Middle frontal gyrus (tissue), 1 donor: ENCODE results near the gene CNRIP1.
A peak's percentile ranks its signal among the peaks of the same experiment; 100 is the strongest.

Experiments used
- DNase-seq: peaks from one replicate; pipeline ENCODE4 v3.0.0-alpha.2; 2015; ENCODE audit warnings: low spot score; ENCODE audit errors: extremely low spot score

The CNRIP1 gene

DNA sequence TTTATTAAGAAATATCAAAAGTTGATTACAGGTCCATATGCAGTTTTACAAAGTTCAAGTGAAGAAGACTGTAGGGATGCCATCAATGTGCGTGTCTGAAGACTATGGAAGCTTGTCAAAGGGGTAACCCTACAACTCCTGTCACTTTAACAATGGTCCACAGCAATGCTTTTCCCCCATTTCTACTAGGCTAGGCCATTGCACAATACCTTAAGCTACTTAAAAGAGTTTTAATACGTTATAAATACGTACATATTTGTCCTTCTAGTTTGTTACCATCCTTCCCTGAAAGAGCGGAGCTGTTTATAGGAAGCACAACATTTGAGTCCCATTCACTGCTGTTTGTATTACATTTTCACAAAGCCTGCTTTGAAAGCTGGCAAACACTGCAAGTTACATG is 26.7 kb downstream of the CNRIP1 start:
- no peak for DNase-seq

DNA sequence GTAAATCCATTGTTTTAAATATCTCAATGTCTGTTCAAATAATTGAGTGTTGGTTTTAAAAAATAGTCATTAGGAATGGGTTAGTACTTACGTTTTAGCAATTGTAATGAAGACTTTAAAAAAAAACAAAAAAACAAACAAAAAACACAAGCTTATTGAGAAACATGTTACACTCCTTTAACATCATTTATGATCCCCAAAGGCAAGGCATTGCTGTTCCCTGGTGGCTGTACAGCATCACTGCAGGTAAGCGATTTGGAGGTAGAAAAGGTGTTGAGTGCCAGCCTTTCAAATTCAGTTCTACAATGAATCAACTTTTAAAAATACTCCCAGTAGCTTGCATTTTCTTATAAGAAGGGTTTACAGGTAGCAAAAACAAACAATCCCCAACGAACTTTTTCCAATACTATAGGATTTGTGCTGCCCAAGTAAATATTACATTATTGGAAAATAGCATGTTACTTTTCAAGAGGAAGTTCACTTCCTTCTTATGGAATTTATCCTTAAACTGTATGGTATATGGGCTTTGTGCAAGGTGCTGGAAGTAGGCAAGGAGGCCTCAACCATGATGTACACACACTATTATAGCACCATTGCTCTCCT is 27.5 kb downstream of the CNRIP1 start:
- no peak for DNase-seq

DNA sequence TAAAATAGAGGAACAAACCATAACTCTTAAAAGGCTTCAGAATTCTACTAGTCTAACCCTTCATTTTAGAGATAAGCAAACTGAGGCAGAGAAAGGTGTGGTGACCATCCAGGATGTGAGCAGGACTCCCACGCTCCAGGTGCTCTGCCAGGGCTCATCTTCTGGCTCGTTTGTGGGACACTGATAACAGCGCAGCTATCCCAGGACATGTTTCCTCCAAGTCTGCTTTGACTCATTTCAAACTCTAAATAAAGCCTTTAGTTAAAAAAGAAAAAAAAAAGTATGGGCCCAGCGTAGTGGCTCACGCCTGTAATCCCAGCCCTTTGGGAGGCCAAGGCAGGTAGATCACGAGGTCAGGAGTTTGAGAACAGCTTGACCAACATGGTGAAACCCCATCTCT is 28.4 kb downstream of the CNRIP1 start:
- DNase-seq: no peak

DNA sequence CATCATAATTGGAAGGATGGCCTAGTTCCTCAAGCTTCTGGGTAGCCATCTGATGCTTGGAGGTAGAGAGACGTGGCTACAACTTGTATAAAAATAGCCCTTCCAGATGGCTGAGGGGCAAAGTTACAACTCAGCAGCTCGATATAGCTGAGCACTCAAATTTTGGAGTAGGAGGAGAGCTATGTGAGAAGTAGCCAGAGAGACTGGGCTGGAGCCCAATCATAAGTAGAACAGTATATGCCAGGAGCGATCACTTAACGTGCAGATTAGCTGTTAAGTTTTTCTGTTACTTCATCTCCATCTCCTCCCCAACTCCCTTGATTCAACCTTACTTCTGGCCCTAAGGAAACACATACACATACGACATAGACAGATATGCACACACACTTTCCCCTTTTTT is 28.8 kb downstream of the CNRIP1 start:
- peak; percentile 50 for DNase-seq

DNA sequence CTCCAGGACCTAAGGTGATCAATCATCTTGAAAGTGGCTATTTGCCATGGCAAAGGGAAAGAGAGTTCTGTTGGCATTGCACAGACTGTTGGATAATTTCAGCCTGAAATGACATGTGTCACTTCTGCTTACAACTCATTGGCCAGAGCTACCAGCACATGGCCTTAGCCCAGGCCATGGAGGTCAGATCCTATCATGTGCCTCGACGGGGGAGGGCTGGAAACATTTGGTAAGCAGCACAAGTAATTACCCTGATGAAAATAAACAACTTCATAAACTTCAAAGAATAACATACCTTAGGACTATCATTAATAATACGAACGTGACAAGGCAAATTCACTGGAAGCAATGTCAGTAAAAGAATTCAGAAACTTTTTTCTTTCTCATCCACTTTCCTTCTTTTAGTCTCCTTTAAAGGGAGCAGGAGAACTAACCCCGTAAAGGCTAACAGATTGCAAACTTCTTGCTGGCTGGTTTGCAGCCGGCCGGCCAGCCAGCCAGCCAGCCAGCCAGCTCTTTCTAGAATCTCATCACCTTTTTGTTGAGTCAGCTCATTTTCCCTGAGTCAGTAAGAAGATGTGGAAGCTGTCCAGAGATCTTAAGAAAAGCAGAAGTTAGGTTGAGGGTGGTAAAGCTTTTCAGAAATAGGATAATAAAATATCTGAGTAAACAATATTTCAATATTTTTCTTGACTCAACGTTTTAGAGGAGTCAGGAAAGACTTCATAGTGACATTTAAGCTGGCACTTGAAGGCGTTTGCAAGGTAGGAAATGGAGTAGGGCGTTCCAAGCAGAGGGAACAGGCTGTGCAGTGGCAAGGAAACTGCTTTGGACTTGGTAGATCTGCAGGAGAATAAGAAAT is 31.9 kb downstream of the CNRIP1 start:
- no peak for DNase-seq

DNA sequence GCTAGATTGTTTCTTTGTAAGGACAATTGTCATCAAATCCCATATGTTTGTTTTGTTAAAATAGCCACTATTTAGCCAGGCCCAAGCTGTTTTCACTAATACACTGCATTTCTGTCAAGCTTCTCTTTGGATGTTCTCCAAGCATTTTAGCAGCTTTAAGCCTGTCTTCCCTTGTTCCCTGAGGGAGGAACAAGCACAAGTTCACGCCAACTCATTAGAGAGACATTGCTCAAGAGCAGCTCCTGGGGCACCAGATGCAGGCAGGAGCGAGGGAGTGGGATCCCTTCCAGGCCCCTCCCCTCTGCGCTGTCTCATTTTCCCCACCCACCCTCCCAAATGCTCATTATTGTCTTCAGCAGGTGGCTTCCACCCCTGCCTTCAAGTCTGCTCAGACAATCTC is 34.9 kb downstream of the CNRIP1 start:
- DNase-seq: no peak

DNA sequence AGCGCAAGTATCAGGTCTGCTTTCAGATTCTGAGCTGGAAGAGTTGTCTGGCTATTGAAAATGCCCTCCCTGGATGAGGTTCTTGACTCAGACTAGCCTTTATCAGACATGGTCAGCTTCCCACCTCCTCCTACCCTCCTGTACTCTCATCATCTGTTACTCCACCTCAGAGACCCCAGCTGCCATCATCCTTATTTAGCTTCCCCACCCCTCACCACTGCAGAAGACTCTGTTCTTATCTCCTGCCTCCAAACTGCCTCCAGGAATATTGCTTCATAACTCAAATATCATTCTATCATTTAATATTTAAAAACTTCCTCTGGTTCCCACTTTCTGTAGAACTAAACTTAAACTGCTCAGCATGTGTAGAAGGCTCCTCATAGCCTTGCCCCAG is 36.3 kb downstream of the CNRIP1 start:
- DNase-seq: no peak

DNA sequence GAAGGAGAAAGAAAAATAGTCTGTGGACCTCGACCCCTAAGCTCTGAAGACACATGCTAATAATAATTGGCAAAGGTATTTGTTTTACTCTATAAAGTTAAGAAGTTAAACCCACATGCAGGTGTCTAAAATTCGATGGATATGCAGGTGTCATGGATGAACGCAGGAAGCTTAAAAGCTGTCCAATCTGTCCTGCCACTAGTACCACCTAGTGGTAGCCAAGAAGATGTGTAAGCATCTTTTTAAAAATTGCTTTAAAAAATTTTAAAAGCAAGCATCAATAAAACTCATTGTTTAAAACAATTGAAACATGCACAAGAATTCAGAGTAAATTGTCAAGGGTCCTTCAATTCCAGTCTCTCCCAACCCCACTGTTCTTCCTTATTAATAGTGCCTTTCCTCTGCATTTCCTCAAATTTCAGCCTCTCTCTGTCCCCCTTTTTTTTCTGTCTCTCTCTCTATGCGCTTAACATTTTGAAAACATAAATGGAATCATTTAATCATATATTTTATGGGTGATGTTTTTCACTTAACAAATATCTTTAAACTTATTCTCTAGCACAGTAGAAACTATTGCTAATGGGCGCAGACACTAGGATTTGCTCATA is 36.8 kb downstream of the CNRIP1 start:
- no peak for DNase-seq

DNA sequence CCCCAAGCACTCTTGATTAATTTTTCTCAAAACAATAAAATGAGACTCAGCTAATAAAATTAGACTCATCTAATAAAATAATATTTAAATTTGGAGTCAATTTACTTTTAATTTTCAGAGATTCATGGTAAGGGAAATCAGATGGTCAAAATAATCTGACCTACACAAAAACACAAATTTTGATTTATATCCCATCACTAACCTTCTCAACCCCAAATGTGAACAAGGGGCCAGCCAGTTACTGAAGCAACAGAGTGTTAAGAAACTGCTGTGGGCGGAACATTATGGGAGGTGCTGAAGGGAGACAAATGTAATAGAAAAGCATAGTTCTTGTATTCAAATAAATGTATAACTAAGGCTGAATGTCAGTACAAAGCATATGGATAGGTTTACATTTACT is 39.0 kb downstream of the CNRIP1 start:
- DNase-seq: no peak

DNA sequence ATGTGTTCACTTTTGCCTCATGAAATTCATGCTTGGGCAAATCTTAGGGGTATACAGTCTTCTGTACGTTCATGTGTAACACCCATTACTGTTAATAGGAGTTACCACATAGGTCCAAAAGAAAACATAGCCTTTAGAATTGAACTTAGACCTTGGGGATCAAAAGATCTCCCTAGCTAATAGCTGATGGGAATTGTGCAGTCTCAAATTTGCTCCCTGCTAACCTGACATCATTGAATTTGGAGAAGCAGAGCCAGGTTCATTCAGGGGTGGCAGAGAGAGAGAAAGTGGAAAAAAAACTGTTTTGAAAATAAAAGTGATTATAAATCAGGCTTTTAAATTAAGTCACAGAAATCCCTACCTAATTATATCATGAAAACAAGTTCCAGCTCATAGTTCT is 39.4 kb downstream of the CNRIP1 start:
- DNase-seq: no peak

DNA sequence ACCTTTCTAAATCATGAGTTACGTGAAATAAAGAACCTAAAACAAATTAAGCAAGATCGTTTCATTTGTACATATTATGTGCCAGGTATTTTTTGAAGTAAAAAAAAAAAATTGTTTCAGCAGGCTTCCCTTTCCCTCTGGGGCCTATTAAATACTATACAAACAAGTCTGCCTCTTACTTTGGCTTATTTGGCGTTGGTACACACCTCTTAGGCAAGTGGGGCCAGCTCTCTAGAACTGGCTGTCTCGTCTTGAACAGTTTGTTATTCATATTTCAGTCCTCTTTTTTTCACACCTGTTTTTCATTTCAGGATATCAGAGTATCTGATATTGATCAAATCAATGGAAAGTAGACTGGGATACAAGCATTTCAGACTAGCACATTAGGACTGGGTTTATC is 40.1 kb downstream of the CNRIP1 start:
- DNase-seq: no peak

DNA sequence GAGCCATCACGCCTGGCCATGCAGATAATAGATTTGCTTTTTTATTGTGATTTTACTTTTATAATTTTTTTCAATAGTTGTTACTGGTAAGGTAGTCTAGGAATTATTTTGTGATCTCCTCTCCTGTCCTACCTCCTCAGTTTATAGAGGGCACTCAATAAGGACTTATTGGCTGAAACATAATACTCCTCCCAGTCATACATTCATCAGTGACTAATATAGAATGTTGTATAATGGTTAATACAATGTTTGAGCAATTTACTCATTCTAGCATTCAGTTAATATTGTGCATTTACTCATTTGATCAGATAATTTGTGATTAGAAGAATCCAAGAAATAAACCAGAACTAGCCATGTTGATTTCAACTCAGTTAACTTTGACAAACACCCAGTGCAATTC is 41.6 kb downstream of the CNRIP1 start:
- no peak for DNase-seq

DNA sequence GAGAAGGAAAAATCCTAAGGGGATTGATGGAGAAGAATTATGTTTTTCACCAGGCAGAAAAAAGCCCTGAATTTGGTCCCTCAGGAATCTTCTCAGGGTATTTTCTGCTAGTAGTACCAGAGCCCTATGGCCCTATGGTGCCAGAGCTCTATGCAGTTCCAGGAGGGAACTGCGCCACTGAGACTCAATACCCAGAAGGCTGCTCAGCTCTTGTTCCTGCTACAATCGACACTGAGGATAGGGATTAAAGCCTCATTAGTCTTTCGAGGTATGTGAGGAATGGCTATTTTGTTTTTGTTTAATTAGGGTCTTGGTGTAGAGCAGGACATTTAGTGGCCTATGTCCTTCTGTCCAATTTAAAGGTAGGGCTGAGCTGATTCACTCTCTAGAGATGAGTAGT is 45.7 kb downstream of the CNRIP1 start:
- DNase-seq: no peak

DNA sequence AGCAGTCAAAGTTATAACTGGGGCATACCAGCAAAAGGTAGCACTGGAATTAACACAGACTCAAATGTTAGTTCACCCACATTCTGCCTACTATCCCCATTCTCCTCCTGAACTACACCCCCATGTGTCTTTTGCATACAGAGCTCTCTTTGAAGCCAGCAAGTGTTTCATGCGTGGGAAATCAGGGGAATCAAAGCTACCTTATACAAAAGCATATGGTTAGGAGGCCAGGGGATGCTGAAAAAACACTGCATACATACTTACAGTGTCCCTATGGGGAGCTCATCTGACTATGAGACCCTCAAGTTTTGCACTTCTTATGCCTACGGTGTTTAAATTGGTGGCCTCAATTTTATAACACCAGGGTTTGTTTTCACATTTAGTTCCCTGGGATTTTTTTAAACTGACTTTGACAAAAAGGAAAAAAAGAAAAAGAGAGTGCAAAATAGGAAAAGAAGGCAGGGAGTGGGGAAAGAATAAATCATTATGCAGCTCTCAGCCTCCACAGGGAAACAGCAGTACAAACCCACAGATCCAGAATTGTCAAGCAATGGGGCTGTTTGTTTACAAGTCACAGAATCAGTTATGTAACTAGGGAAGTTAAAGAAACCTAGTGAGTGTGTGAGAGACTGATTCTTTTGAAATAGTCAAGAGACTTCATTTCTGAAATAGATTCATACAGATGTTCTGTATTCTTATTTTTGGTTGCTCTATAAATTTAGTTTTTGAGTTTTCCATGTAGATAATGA is 47.3 kb downstream of the CNRIP1 start:
- DNase-seq: no peak

DNA sequence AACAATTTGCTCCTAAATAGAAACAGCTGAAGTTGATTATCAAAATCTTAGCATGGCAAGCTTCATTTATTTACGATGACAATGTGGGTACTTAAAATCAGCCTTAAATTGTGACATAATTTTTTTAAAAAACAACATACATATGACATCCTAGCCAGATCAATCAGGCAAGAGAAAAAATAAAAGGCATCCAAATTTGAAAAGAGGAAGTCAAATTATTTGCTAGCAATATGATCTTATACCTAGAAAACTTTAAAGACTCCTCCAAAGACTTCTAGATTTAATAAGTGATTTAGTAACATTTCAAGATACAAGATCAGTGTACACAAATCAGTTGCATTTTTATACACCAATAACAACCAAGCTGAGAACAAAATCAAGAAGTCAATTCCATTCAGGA is 53.1 kb downstream of the CNRIP1 start:
- no peak for DNase-seq

DNA sequence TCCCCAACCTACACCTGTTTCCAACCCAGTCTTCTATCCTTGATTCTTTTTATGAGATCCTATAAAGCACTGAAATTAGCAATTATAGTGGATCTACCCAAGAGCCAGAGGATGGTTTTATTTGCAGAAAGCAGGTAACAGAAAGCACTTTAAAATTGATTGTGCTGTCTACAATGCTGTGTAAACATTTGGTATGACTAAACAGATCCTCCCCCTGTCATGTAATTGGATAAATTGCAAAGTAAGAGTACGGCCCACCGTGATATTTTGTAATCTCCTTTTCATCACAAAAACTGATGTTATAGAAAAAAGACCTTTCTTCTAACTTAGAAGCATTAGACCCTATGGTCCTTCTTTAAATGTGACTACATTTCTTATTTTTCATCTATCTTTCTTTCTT is 56.1 kb downstream of the CNRIP1 start:
- DNase-seq: no peak

DNA sequence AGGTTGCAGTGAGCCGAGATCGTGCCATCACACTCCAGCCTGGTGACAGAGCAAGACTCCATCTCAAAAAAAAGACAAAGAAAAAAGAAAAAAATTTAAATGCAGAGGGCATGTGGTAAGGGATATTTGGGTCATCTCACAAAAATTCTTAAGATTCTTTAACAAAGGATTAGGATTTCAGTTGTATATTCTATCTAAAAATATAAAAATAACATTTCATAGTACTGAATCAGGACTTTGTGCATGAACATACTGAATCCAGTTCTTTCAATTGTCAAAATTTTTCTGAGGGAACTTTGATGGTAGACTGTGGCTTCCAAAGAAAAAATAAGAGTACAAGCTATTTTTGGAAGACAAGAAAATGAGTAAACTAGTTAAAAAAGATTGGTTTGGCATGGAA is 60.9 kb downstream of the CNRIP1 start:
- no peak for DNase-seq

DNA sequence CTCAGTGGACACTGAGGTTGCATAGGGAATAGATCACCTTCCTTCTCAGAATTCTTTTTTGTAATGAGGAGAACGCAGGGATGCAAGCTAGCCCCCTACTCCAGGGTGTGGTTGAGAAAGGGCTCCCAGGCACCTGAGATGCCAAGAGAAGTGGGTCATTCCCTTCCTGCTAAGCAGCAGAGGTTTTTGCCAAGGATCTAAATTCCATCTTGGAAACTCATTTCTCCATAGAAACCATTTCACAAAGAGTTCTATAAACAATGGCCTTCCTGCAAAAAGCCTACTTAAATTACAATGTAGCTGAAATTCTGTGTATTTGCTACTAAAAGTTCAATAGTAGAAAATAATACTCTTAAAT is 63.7 kb downstream of the CNRIP1 start:
- no peak for DNase-seq

DNA sequence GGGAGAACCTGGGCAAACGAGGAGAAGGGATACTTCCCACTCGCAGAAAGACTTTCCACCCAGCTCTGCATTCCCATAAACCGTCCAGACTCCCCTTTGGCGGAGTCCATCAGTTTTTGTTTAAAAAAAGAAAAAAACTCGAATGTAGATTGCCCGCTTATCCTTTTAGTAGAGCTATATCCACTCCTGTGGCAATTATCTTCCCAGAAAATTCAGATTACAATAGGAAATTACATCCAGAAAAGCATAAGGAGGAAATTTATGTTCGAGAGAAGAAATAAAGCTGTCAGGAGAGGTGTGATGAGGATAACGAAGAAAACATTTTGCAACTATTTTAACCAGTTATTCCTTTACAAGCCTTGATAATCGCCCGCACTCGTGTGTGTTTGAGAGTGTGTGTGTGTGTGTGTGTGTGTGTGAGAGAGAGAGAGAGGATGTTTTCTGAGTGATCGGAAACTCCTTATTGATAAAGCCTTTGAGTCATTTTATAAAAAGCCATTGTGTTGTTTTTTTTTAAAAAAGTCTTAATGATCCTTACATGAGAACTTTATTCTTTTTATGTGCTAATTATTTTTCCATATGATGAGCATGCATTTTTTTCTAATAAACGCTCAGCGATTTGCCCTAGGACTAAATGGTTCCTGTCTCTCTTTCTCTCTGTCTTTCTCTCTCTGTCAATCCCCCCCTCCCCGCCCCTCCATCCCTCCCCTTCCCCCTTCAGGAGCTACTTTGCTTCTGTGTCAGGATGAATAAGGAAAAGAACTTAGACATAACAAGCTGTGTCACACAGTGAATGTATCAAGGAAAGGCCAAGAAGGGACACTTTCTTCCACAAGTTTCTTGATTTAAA is 66.3 kb downstream of the CNRIP1 start:
- DNase-seq: no peak

DNA sequence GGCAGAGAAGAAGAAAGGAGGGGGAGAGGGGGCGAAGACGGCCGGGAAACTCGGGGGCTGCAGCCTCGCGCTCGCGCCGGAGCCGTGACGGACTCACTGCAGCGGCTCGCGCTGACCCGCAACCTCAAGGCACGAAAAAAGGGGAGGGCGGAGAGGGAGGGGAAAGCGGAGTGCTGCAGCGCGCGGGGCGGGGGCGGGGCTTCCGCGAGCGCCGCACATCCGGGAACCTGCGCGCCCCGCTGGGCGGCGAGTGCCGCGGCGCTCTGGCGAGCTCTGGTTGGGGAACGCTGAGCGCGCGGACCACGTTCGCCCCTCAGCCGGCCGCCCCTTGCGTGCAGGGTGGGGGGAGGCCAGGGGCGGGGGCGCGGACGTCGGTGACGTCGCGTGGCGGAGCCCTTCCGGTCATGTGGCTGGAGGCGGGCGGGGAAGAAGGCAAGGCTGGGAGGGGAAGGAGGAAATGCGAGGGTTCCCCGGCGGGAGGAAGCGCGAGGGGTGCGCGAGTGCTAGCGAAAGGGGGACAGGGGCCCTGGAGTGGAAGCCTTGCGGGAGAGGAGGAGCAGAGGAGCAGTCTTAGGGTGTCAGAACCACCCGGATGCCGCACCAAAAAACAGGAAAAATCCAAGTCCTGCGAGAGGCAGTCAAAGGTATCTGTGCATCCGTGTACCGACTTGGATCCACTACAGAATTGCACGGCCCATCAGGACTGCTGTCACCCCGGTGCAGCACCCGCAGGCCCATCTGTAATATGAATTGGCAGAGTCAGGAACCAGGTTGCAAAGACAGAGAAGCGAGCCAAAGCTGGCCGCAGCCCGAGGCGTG is 67.1 kb downstream of the CNRIP1 start, which contains the start of gene PPP3R1:
Gene PPP3R1, minus strand, starts transcription at position 133 of the 819 bp plus-strand sequence. CDS start 405 bp downstream, outside the sequence.
- DNase-seq: peak; percentile 96
